ENCODE data around the gene SGPP1. TPM values are rescaled to one million over a fixed set of nuclear protein-coding genes. Genes with fewer than 3 reads are reported as not detected.

SGPP1 gene
- total and polyA plus RNA-seq, 2 of the 8 experiments (the other 6 are each of a cell fraction or from before 2014, with no cell fraction given): 5.7 to 8.1 TPM

GRCh38 chr14:63710497-63710896 is 17.4 kb downstream of the SGPP1 start:
- no peaks in the 10 kb centered on the region for H4K20me1 ChIP-seq (replicated peaks in 1 of 2; ENCODE audit: control insufficient read depth in 1 of 2, insufficient read depth in 2 of 2, low read length in 2 of 2)
- H3K23ac ChIP-seq (ENCODE audit: insufficient read length): no peak overlapping the region
- no peak overlapping the region for H2BK5ac ChIP-seq (ENCODE audit: low read depth, low read length)
- H4K8ac ChIP-seq (ENCODE audit: extremely low read depth, insufficient read depth, low read length): no peak overlapping the region
- H3K27me3 ChIP-seq (replicated peaks in 1 of 4; ENCODE audit: control insufficient read depth in 3 of 4, extremely low read depth in 1 of 4, insufficient read depth in 3 of 4, low read length in 3 of 4): no peaks in the 10 kb centered on the region
- H3K4me3 ChIP-seq (ENCODE audit: extremely low read depth in 1 of 4, insufficient read depth in 2 of 4, low read depth in 3 of 4, low read length in 4 of 4): no peak overlapping the region
- no peak overlapping the region for H2BK12ac ChIP-seq (ENCODE audit: low read depth, low read length)
- ChIA-PET CTCF (ENCODE audit: partially characterized antibody) (interaction anchor here (1.3 kb wide), 1 partner anchor 60 kb away, joined by 4 read pairs; no protein-coding TSS in a partner anchor), POLR2A (ENCODE audit: partially characterized antibody) (no interaction called here)
- DNase-seq (ENCODE audit: low read depth in 1 of 2, low spot score in 2 of 2) (no peak), FAIRE-seq (no peak)
- no peaks in the 10 kb centered on the region for H3K36me3 ChIP-seq (ENCODE audit: control insufficient read depth in 2 of 4, insufficient read depth in 4 of 4, low read length in 3 of 4)
- H3K56ac ChIP-seq (replicated peaks; ENCODE audit: insufficient read length, low read depth, low read length): no peak overlapping the region
- no peaks in the 10 kb centered on the region for H3K23me2 ChIP-seq (ENCODE audit: low read depth, low read length)
- no peak overlapping the region for H3K27ac ChIP-seq (ENCODE audit: low read depth, low read length)
- no peak overlapping the region for H3K4me2 ChIP-seq (ENCODE audit: insufficient read depth in 1 of 2, low read depth in 2 of 2, low read length in 2 of 2)
- TF ChIP-seq POLR2A (IDR thresholded peaks at IDR 0.05; ENCODE audit: control extremely low read depth in 1 of 2, low read depth in 2 of 2, low read length in 2 of 2): no peak
- no peak for TF ChIP-seq RXRA (IDR thresholded peaks at IDR 0.05; ENCODE audit: insufficient read depth, low read depth, low read length)
- no peak overlapping the region for H2BK20ac ChIP-seq (ENCODE audit: low read length)
- H3K79me2 ChIP-seq (ENCODE audit: control insufficient read depth in 1 of 2, insufficient read depth in 2 of 2, low read length in 2 of 2): no peaks in the 10 kb centered on the region
- H3K4me1 ChIP-seq (replicated peaks in 1 of 4; ENCODE audit: control insufficient read depth in 3 of 4, insufficient read depth in 4 of 4, low read length in 3 of 4): no peaks in the 10 kb centered on the region
- no peak overlapping the region for H3K18ac ChIP-seq (ENCODE audit: extremely low read depth, low read length)
- no peak overlapping the region for H3K9ac ChIP-seq (replicated peaks in 1 of 4; ENCODE audit: extremely low read depth in 1 of 4, low read depth in 3 of 4, low read length in 3 of 4)
- no peak overlapping the region for H2BK15ac ChIP-seq (ENCODE audit: low read length)
- no peak overlapping the region for H2BK120ac ChIP-seq (replicated peaks; ENCODE audit: low read depth, low read length)
- H3K79me1 ChIP-seq (ENCODE audit: low read depth, low read length): no peaks in the 10 kb centered on the region
- no peak overlapping the region for H4K5ac ChIP-seq (ENCODE audit: insufficient read length, low read depth, low read length)
- H2AFZ ChIP-seq (ENCODE audit: low read length): no peak overlapping the region
- 96% methylated on average over 4 of the region's 4 CpGs; no CpG with 5 or more reads in 1 of the 2 experiments for WGBS, 2 experiments (ENCODE audit: extremely low coverage in 1 of 2, insufficient coverage in 1 of 2, insufficient read length in 1 of 2, insufficient replicate concordance in 2 of 2, low coverage in 1 of 2, low lambda C conversion rate in 2 of 2, missing lambda C conversion rate in 1 of 2)
- H3K4ac ChIP-seq (replicated peaks; ENCODE audit: insufficient read length, low read depth, low read length): no peak overlapping the region
- no peaks in the 10 kb centered on the region for H3K9me3 ChIP-seq (ENCODE audit: insufficient read depth in 2 of 2, low read depth in 1 of 2, low read length in 1 of 2)
- H3K14ac ChIP-seq (ENCODE audit: insufficient read length): no peak overlapping the region
- H2AK5ac ChIP-seq (ENCODE audit: low read depth, low read length): no peak overlapping the region
- no peak overlapping the region for H4K91ac ChIP-seq (replicated peaks; ENCODE audit: insufficient read length, low read length)
